Measurements from ENCODE around the gene ZNF23.

ZNF23 gene

GRCh38 chr16:71464231-71464630 is 2.2 kb upstream of the ZNF23 start:
- no peak for DNase-seq

GRCh38 chr16:71460941-71461340 is 1.1 kb downstream of the ZNF23 start:
- no peak for DNase-seq

GRCh38 chr16:71460236-71460635 is 1.8 kb downstream of the ZNF23 start:
- DNase-seq, result no peak

GRCh38 chr16:71459510-71459909 is 2.5 kb downstream of the ZNF23 start:
- DNase-seq, result no peak

- DNase-seq, result no peak
Observed at GRCh38 chr16:71456801-71457200, 5.2 kb downstream of the ZNF23 start.

GRCh38 chr16:71453036-71453435 is 9.0 kb downstream of the ZNF23 start:
- DNase-seq, result no peak

GRCh38 chr16:71449020-71449419 is 13.0 kb downstream of the ZNF23 start:
- DNase-seq, result no peak

- no peak for DNase-seq
Observed at GRCh38 chr16:71448274-71448866, 13.7 kb downstream of the ZNF23 start.

- DNase-seq, result no peak
Observed at GRCh38 chr16:71443714-71444113, 18.3 kb downstream of the ZNF23 start.

GRCh38 chr16:71442051-71442440 is 20.0 kb downstream of the ZNF23 start, which contains the start of gene TLE7:
Gene TLE7 (minus strand): TSS chr16:71442054. CDS start chr16:71433324, 8,730 bp downstream.
- DNase-seq, result no peak

- peak; percentile 28 for DNase-seq
Observed at GRCh38 chr16:71441348-71442050, 20.5 kb downstream of the ZNF23 start.

GRCh38 chr16:71440669-71441347 is 21.2 kb downstream of the ZNF23 start:
- no peak for DNase-seq

GRCh38 chr16:71439523-71439922 is 22.5 kb downstream of the ZNF23 start:
- no peak for DNase-seq

GRCh38 chr16:71436473-71436872 is 25.6 kb downstream of the ZNF23 start:
- DNase-seq, result no peak

- DNase-seq, result no peak
Observed at GRCh38 chr16:71432906-71433305, 29.1 kb downstream of the ZNF23 start.

GRCh38 chr16:71431991-71432390 is 30.1 kb downstream of the ZNF23 start:
- DNase-seq, result no peak

GRCh38 chr16:71431176-71431575 is 30.9 kb downstream of the ZNF23 start:
- DNase-seq, result no peak

GRCh38 chr16:71430744-71431143 is 31.3 kb downstream of the ZNF23 start:
- no peak for DNase-seq

GRCh38 chr16:71429581-71429980 is 32.5 kb downstream of the ZNF23 start:
- DNase-seq, result no peak

GRCh38 chr16:71428883-71429282 is 33.2 kb downstream of the ZNF23 start:
- no peak for DNase-seq

- no peak for DNase-seq
Observed at GRCh38 chr16:71428385-71428784, 33.7 kb downstream of the ZNF23 start.

- no peak for DNase-seq
Observed at GRCh38 chr16:71426880-71427615, 35.0 kb downstream of the ZNF23 start.

- peak; percentile 9 for DNase-seq
Observed at GRCh38 chr16:71426069-71426879, 35.8 kb downstream of the ZNF23 start.
